ENCODE data around the gene SIRT4. TPM values are rescaled to one million over a fixed set of nuclear protein-coding genes. Genes with fewer than 3 reads are reported as not detected.
A peak's percentile ranks its signal among the peaks of the same experiment; 100 is the strongest.

The SIRT4 gene
- total and polyA plus RNA-seq, 12 donors, result 1.9 to 16.8 (median 4.3) TPM

- WGBS, 4 donors, result 23 to 56% (median 35%) methylated on average over 7 to 9 of the region's 9 CpGs
Measured at GRCh38 chr12:120257041-120257821, 44.9 kb upstream of the SIRT4 start.

DNA sequence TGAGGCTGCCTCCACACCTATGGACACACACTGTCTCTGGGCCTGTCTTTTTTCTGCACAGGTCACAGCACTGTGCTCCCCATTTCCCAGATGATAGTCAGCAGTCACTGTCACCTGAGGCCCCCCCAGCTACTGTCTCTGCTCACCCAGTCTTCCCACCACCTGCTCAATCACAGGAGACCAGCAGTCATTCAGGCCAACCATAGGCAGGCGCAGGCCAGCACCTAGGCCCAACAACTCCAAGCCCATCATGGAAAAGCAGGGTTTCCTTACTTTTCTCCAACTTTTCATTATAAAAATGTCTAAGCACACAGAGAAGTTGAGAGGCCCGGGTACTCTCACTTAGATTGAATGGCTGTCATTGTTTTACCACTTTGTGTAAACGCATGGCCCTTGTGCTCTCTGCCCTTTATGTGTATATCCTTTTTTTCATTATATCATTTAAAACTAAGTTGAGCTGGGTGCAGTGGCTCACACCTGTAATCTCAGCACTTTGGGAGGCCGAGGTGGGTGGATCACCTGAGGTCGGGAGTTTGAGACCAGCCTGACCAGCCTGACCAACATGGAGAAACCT, 43.7 kb upstream of the SIRT4 start:
- no peaks in the 10 kb centered on the region for H3K27me3 ChIP-seq
- H3K27ac ChIP-seq, result peak overlapping the region in 3 of 5 donors; percentile 74 to 91 (median 87)
- no peak for DNase-seq
- peaks cover 0 to 7% of the 10 kb centered on the region in 2 donors for H3K36me3 ChIP-seq (replicated peaks in 1 of 2)
- WGBS, 4 donors, result 92 to 94% (median 93%) methylated on average over 4 to 5 of the region's 5 CpGs
- intact Hi-C loops (cut with DNase I), result no loop called here
- no peak for TF ChIP-seq POLR2A (IDR thresholded peaks at IDR 0.05)
- TF ChIP-seq, protein P1, sequence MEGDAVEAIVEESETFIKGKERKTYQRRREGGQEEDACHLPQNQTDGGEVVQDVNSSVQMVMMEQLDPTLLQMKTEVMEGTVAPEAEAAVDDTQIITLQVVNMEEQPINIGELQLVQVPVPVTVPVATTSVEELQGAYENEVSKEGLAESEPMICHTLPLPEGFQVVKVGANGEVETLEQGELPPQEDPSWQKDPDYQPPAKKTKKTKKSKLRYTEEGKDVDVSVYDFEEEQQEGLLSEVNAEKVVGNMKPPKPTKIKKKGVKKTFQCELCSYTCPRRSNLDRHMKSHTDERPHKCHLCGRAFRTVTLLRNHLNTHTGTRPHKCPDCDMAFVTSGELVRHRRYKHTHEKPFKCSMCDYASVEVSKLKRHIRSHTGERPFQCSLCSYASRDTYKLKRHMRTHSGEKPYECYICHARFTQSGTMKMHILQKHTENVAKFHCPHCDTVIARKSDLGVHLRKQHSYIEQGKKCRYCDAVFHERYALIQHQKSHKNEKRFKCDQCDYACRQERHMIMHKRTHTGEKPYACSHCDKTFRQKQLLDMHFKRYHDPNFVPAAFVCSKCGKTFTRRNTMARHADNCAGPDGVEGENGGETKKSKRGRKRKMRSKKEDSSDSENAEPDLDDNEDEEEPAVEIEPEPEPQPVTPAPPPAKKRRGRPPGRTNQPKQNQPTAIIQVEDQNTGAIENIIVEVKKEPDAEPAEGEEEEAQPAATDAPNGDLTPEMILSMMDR (IDR thresholded peaks at IDR 0.05), result no peak
- no peak overlapping the region for H3K4me3 ChIP-seq
- peaks cover 48 to 83% of the 10 kb centered on the region in 2 donors for H3K4me1 ChIP-seq (replicated peaks in 1 of 2)
- H3K9me3 ChIP-seq (replicated peaks in 1 of 3), result no peaks in the 10 kb centered on the region

More at GRCh38 chr12:120257041-120257821, 44.9 kb upstream of the SIRT4 start:
- Histone ChIP-seq H3K9me3 (replicated peaks in 1 of 3) (no peaks in the 10 kb centered on the region), H3K36me3 (replicated peaks in 1 of 2) (peaks cover 0 to 7% of the 10 kb centered on the region in 2 donors), H3K4me1 (replicated peaks in 1 of 2) (peaks cover 38 to 83% of the 10 kb centered on the region in 2 donors), H3K27ac (peak overlapping the region; percentile 35 to 91 (median 74)), H3K27me3 (no peaks in the 10 kb centered on the region), H3K4me3 (no peak overlapping the region)
- TF ChIP-seq POLR2A (IDR thresholded peaks at IDR 0.05), result peak in 1 of 2 donors; percentile 62
- TF ChIP-seq, protein P1 (IDR thresholded peaks at IDR 0.05), result peak in 3 of 6 experiments; percentile 11 to 34 (median 17)
- intact Hi-C loops (cut with DNase I), result no loop called here
- DNase-seq, result peak; percentile 69 to 92 (median 80)

GRCh38 chr12:120259418-120260202, 42.5 kb upstream of the SIRT4 start:
- TF ChIP-seq, protein P1 (IDR thresholded peaks at IDR 0.05), result no peak
- TF ChIP-seq POLR2A (IDR thresholded peaks at IDR 0.05), result no peak
- H3K27ac ChIP-seq, result peak overlapping the region in 4 of 5 donors; percentile 14 to 91 (median 72)
- H3K27me3 ChIP-seq, result no peaks in the 10 kb centered on the region
- intact Hi-C loops (cut with DNase I), result no loop called here
- H3K4me1 ChIP-seq (replicated peaks in 1 of 2), result peaks cover 57 to 91% of the 10 kb centered on the region in 2 donors
- H3K36me3 ChIP-seq (replicated peaks in 1 of 2), result peaks cover 0 to 7% of the 10 kb centered on the region in 2 donors
- WGBS, 4 donors, result 52 to 69% (median 58%) methylated on average over 7 to 8 of the region's 8 CpGs
- no peaks in the 10 kb centered on the region for H3K9me3 ChIP-seq (replicated peaks in 1 of 3)
- peak in 4 of 7 donors; percentile 53 to 64 (median 61) for DNase-seq
- no peak overlapping the region for H3K4me3 ChIP-seq

DNA sequence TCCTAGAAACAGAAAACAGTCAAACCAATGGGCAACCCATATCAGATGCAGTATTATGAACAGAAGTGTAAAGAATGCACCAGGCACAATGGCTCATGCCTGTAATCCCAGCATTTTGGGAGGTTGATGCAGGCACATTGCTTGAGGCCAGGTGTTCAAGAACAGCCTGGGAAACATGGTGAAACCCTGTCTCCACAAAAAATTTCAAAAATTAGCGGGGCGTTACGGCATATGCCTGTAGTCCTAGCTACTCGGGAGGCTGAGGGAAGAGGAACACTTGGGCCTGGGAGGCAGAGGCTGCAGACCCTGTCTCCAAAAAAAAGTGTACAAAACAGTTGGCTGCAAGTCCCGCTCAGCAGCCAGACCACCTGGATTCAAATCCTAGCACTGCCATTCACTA, 41.5 kb upstream of the SIRT4 start:
- intact Hi-C loops (cut with DNase I), result no loop called here
- Histone ChIP-seq H3K4me3 (no peak overlapping the region), H3K36me3 (replicated peaks in 1 of 2) (peaks cover 0 to under 1% of the 10 kb centered on the region in 2 donors), H3K9me3 (replicated peaks in 1 of 3) (no peaks in the 10 kb centered on the region), H3K27me3 (no peaks in the 10 kb centered on the region), H3K27ac (peak overlapping the region in 1 of 5 donors; percentile 26), H3K4me1 (replicated peaks in 1 of 2) (peaks cover 57 to 86% of the 10 kb centered on the region in 2 donors)
- 91 to 96% (median 95%) methylated on average over 5 of the region's 5 CpGs for WGBS, 4 donors
- TF ChIP-seq, protein P1 (IDR thresholded peaks at IDR 0.05), result no peak
- TF ChIP-seq POLR2A (IDR thresholded peaks at IDR 0.05), result no peak
- DNase-seq, result no peak

Measured in adrenal gland (tissue), 12 donors.